ENCODE data around the gene TLL2. TPM values are rescaled to one million over a fixed set of nuclear protein-coding genes. Genes with fewer than 3 reads are reported as not detected.

The TLL2 gene
- total RNA-seq, 1 donor from 2014 or later = 6.5 TPM

- no peak for DNase-seq
Measured at GRCh38 chr10:96357038-96357620, 156.6 kb downstream of the TLL2 start.

- no peak for DNase-seq
Measured at GRCh38 chr10:96352582-96352981, 161.1 kb downstream of the TLL2 start.

- no peak for DNase-seq
Measured at GRCh38 chr10:96352027-96352426, 161.7 kb downstream of the TLL2 start.

GRCh38 chr10:96346295-96346694, 167.4 kb downstream of the TLL2 start:
- no peak for DNase-seq

- no peak for DNase-seq
Measured at GRCh38 chr10:96345222-96345621, 168.5 kb downstream of the TLL2 start.

GRCh38 chr10:96344178-96344577, 169.5 kb downstream of the TLL2 start:
- DNase-seq = no peak

- no peak for DNase-seq
Measured at GRCh38 chr10:96342402-96342801, 171.3 kb downstream of the TLL2 start.

- no peak for DNase-seq
Measured at GRCh38 chr10:96341219-96342182, 172.2 kb downstream of the TLL2 start.

GRCh38 chr10:96339956-96340904, 173.5 kb downstream of the TLL2 start:
- DNase-seq = peak; percentile 80

GRCh38 chr10:96339383-96339782, 174.3 kb downstream of the TLL2 start:
- DNase-seq = no peak

GRCh38 chr10:96338279-96338925, 175.3 kb downstream of the TLL2 start:
- no peak for DNase-seq

GRCh38 chr10:96337106-96337505, 176.6 kb downstream of the TLL2 start:
- DNase-seq = no peak

- peak; percentile 50 for DNase-seq
Measured at GRCh38 chr10:96334616-96335526, 178.9 kb downstream of the TLL2 start.

GRCh38 chr10:96333101-96333500, 180.6 kb downstream of the TLL2 start:
- DNase-seq = no peak

GRCh38 chr10:96327462-96327861, 186.3 kb downstream of the TLL2 start:
- DNase-seq = no peak

- no peak for DNase-seq
Measured at GRCh38 chr10:96325719-96326373, 187.9 kb downstream of the TLL2 start.

GRCh38 chr10:96324447-96324846, 189.3 kb downstream of the TLL2 start:
- no peak for DNase-seq

GRCh38 chr10:96322275-96322674, 191.5 kb downstream of the TLL2 start:
- DNase-seq = no peak

- DNase-seq = no peak
Measured at GRCh38 chr10:96321822-96322221, 191.9 kb downstream of the TLL2 start.

- DNase-seq = no peak
Measured at GRCh38 chr10:96319754-96320474, 193.8 kb downstream of the TLL2 start.

All from tongue (tissue), 2 donors.